HCT116 (cell line): ENCODE measurements around the gene TBC1D14.

Experiments
- CTCF ChIP-seq, 3 experiments: fragments of 200-600 bp in 1 of 3; sonication (generic) in 1 of 3; IDR thresholded peaks in 2 of 3; conservative IDR thresholded peaks in 1 of 3; 2 replicates each; pipeline ENCODE4 v1.5.1; 2012 to 2017; ENCODE audit warnings: low read depth in 2 of 3, low read length in 2 of 3, antibody characterized with exemption in 1 of 3, borderline replicate concordance in 1 of 3, control low read depth in 1 of 3, mild to moderate bottlenecking in 1 of 3, mixed read lengths in 1 of 3, mixed run types in 1 of 3, moderate library complexity in 1 of 3; ENCODE audit not compliant: insufficient read depth in 1 of 3
- EZH2 ChIP-seq: fragments of 200-600 bp; sonication (generic); IDR thresholded peaks from 2 replicates; pipeline ENCODE4 v1.6.1; 2017; ENCODE audit warnings: antibody characterized with exemption, mixed run types
- POLR2A ChIP-seq: IDR thresholded peaks from 2 replicates; pipeline ENCODE4 v1.7.0; 2011; ENCODE audit warnings: borderline replicate concordance; ENCODE audit not compliant: insufficient read depth, insufficient read length; ENCODE audit errors: extremely low read depth
- RAD21 ChIP-seq: IDR thresholded peaks from 2 replicates; pipeline ENCODE4 v1.6.1; 2012; ENCODE audit warnings: low read depth, mild to moderate bottlenecking
- SIN3A ChIP-seq: IDR thresholded peaks from 2 replicates; pipeline ENCODE4 v1.6.1; 2012; ENCODE audit warnings: low read depth
- ZBTB33 ChIP-seq: IDR thresholded peaks from 2 replicates; pipeline ENCODE4 v1.6.1; 2011; ENCODE audit warnings: mild to moderate bottlenecking, low read length, moderate library complexity; ENCODE audit not compliant: insufficient replicate concordance; ENCODE audit errors: extremely low read depth
- ZNF274 ChIP-seq: fragments of 200-500 bp; sonication (Bioruptor generic); IDR thresholded peaks from 2 replicates; pipeline ENCODE4 v1.6.1; 2014; ENCODE audit warnings: mild to moderate bottlenecking, low read depth, low read length, inconsistent platforms
- TF ChIP-seq, protein P1 (sequence below): IDR thresholded peaks from 2 replicates; pipeline ENCODE4 v1.6.1; 2012

DNA sequence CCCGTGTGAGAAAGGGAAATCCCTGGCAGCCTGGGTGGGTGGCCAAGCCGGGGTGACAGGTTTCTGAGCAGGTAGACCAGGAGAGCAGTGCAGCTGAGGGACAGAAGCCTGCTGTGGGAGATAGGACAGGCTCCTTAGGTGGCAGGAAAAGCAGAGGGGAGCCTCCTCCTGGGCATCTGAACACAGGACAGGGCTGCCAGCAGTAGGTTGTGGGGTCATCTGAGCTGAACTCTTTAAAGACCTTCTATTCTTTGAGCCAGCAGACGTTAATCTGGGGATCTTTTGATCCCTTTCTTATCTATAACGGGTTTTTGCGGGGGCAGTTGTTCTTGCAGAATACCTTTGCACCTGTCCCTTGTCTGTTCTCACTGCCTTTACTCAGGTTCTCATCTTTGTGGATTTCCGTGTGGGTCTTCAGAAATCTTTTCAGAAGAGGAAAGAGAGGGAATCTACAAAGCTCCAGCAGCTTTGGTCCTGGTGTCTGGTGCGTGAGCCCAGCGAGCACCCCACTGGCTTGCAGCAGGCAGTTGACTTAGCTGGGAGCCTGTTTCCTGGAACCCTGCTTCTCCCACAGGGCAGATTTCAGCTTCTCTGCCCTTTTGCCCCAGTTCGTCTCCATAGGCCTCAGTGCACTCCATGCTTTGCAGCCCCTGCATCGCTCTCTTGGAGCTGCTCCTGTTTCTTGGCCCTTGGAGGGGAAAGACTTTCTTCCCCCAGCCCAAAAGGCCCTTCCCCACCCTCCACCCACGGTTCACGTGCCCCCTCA lies 97.7 kb downstream of the TBC1D14 start:
- no peak for TF ChIP-seq CTCF (IDR thresholded peaks at IDR 0.05 in 2 of 3, conservative IDR thresholded peaks at IDR 0.05 in 1 of 3; ENCODE audit: borderline replicate concordance in 1 of 3, insufficient read depth in 1 of 3, low read depth in 2 of 3, low read length in 2 of 3)
- TF ChIP-seq ZNF274 = no peak
- TF ChIP-seq, protein P1, sequence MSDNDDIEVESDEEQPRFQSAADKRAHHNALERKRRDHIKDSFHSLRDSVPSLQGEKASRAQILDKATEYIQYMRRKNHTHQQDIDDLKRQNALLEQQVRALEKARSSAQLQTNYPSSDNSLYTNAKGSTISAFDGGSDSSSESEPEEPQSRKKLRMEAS = no peak
- no peak for TF ChIP-seq POLR2A
- TF ChIP-seq SIN3A = no peak
- no peak for TF ChIP-seq ZBTB33
- TF ChIP-seq RAD21 = no peak; the same call in 1 of the 2 replicates
- no peak for TF ChIP-seq EZH2
